Right renal cortex interstitium (tissue), 3 donors: ENCODE results near the gene NCBP2. TPM values are rescaled to one million over a fixed set of nuclear protein-coding genes. Genes with fewer than 3 reads are reported as not detected.

Experiments
- DNase-seq, 3 donors: peaks; one replicate each; pipeline ENCODE4 v3.0.0-alpha.2; 2013; ENCODE audit warnings: low read depth in 3 of 3, low spot score in 2 of 3
- polyA plus RNA-seq, 3 donors: library from polyadenylated mRNA; unstranded; fragments of 120-200 nt; gene quantifications; one replicate each; pipeline ENCODE4 v1.2.1, GENCODE V29; 2013; ENCODE audit not compliant: insufficient read length in 3 of 3

Gene NCBP2
- polyA plus RNA-seq, 3 donors: 106 to 109 (median 107) TPM

DNA sequence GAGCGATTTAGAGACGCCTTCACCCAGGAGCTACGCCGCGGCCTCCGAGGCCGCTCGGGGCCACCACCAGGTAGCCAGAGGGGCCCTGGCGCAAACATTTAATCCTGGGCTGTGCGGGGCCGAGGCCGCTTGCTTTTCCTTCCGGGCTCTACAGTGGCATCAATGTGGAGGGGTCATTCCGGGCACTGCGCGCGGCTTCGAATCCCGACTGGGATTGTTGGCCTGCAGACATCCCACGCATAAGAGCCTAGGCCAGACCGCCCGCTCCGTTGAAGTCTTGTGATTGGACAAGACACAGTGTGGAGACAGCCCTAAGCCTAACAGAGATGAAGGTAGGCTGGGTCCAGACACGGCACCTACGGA is 568 bp upstream of the NCBP2 start:
- no peak for DNase-seq

DNA sequence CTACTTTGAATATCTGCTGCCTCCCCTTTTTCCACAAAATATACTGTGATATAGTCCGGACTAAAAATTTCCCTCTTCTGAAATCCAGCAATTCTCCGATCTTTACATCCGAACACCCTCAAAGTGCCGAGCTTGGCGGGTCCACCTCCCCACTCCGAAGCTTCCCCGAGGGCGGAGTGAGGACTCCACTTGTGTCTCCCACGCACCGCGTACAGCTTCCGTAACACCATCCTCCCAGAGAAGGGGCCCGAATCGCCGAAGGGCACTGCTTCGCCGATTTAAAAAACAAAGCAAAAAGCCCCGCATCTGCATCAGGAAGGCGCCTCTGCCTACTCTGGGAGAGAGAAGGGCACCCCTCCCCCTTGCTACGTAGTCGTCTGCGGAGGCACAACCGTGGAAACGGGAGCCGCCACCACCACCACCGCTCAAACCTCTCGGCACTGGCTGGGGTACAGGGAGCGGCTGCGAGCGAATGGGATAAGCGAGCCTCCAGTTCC is 551 bp downstream of the NCBP2 start:
- peak; percentile 15 to 26 (median 16) for DNase-seq

DNA sequence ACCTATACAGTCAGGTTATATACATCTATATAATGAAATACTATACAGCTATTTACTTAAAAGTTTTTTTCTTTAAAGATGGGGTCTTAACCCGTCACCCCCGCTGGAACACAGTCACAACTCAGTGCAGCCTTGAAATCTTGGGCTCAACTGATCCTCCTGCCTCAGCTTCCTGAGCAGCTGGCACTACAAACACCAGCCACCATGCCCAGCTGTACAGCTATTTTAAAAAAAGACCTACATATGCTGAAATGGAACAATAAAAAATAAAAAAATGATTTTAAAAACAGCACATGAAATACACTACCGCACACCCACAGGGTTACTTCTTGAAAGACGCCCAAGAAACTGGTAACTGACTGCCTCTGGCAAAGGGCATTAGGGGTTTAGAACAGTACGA is 3.8 kb downstream of the NCBP2 start:
- no peak for DNase-seq

DNA sequence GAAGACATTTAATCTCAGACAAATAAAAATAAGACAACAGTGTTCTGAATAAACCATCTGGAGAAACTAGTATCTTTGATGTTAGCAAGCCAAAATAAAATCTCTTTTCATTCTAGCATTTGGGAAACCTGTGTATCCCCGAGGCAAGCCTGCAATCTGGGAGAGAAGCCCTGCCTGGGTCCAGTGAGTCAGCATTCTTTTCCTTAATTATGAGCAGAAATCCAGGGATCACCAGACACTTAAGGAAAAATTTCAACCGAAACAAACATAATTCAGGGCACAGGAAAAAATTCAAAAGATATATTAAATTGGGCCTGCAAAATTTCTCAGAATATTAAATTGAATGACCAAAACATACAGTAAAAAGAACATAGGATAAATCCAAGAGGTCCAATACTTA is 4.2 kb downstream of the NCBP2 start:
- no peak for DNase-seq

DNA sequence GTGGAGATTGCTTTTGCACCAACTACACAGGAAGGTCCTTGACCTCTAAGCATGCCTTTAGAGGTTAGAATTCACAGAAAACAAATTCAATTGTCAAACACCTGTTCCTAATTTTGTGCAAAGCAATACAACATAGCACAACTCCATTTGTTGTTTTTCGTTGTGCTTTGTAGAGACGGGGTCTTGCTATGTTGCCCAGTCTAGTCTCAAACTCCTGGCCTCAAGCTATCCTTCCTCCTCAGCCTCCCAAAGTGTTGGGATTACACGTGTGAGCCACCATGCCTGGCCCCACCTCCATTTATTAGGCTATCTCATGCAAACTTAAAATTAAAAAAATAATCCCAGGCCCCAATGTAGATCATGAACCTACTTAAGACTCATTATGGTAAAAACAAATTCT is 6.0 kb downstream of the NCBP2 start:
- no peak for DNase-seq

DNA sequence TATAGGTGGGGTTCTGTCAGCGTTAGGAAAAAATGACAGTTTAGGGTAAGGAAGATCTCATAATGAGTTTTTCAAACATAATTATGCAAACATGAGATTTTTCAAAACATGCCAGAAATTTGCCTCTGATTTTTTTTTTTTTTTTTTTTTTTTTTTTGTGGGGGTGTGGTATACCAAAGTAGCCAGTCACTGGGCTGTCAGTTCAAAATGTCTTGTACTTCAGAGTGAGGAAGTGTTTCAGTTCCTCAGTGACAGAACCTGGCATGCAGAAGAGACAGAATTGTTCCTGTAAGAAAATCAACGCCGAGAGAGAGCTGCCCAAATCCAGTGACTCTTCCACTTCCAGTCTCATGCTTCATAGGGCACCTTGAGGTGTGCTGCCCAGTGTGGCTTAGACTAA is 9.7 kb downstream of the NCBP2 start:
- no peak for DNase-seq

DNA sequence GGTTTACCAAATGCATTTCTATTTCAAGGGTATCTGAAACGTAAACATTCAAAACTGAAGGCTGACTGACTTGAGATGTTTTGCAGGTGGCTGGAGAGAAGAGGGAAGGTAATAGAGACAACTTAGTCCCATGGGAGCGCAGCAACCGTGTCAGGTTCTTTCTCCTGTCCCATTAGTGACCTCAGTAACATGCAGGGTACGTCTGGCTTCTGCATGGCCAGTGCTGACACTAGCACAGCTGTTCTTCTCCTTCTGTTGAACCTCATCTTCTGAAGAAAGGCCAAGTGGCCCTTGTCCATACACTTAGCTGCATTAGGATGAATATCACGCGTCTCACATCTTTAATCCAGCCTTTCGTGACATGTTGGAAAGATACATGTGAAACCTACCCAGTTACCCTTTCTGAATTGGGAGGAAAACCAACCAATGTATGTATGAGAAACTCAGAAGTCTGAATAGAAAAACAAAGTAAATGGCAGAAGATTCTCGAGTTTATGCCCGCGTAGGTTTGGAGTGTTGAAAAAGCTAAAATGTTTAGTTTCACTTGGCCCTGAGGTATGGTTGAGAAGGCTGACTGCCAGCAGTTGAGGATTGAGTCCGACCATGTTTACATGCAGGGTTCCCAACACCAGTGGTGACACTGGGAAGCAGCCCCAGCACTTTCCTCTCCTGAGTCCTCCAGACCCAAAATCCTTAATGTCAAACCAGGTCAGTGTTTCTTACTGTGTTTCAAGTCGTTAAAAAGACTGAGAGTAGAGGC is 10.3 kb downstream of the NCBP2 start:
- DNase-seq: no peak

DNA sequence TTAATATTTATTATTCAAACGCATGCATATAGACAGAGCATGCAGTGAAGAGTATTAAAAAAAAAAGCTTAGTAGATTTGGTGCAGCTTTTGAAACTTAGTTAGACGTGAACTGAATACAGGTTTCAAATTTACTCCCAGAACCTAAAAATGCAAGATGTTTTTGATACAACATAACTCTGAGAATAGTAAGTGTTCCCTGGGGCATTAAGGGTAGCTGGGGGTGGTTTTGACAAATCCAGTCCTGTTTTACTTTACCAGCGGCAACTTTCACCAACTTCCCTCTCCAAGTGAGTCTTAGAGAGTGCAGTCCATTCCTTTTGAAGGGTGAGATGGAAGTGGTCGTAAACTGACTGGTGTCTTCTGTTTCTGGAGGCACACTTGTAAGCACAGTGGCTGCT is 11.2 kb downstream of the NCBP2 start:
- DNase-seq: no peak

DNA sequence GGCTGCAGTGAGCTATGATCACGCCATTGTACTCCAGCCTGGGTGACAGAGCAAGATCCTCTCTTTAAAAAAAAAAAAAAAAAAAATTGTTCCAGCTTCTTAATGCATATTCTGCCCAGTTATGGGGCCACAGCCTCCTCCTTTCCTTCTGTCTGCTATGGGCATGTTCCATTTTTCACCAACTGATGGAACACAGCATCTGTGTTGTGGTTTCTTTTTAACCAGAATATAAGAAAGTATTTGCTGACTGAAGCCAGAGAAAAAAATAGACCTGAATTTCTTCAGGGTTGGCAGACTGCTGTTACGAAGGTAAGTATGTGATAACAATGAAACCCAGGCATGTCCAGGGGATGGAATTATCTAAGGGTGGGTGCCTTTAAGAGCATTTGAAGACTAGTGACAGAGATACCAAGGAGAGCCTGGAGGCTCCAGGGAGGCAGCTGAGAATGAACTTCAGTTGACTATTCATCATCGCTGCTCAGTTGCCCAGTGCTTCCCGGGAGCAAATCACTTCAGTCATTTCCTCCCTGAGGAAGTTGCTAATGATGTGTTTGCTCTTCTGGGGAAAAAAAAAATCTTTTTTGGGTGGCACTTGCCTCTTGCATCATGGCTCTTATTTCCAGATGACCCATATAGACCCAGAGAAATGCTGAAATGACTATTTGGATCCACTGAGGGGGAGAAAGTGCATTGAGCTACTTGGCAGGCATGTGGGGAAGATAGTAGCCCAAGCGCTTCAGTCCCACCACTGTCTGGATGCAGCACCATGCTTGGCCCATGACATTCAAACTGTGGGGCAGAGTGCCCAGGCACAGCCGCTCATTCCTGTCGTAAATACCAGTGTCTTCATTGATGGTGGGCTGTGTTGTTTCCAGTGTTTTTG is 14.5 kb downstream of the NCBP2 start:
- DNase-seq: no peak

DNA sequence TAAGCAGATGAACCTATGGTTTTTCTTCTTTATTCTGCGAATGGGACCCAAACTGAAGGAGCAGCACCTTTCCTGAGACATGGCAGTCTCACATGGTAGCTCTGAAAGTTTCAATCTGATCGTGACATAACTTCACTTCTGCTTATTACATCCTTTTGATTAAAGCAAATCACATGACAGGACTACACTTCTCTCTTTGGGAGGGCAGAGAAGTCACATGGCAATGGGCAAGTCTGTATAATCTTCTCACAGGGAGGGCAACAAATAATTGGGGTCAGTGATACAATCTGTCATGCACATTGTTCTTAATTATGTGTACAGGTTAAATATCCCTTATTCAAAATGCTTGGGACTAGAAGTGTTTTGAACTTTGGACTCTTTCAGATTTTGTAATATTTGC is 21.6 kb downstream of the NCBP2 start:
- DNase-seq: no peak

DNA sequence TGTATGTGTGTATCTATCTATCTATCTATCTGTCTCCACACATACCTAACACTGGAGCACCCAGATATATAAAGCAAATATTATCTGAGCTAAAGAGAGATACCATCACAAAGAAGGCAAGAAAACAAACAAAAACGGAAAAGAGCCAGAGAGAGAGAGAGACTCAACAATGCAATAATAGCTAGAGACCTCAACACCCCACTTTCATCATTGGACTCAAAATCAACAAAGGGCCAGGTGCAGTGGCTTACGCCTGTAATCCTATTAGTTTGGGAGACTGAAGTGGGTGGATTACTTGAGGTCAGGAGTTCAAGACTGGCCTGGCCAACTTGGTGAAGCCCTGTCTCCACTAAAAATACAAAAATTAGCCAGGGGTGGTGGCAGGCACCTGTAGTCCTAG is 23.4 kb downstream of the NCBP2 start:
- no peak for DNase-seq

DNA sequence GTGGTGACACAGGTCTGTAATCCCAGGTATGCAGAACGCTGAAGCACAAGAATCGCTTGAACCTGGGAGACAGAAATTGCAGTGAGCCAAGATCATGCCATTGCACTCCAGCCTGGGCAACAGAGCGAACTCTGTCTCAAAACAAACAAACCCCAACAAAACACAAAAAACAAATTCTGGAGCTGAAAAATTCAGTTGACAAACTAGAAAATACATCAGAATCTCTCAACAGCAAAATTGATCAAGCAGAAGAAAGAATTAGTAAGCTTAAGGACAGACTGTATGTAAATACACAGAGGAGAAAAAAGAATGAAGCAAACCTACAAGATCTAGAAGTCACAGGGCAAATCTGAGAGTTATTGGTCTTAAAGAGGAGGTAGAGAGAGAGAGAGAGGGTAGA is 25.3 kb downstream of the NCBP2 start:
- DNase-seq: no peak

DNA sequence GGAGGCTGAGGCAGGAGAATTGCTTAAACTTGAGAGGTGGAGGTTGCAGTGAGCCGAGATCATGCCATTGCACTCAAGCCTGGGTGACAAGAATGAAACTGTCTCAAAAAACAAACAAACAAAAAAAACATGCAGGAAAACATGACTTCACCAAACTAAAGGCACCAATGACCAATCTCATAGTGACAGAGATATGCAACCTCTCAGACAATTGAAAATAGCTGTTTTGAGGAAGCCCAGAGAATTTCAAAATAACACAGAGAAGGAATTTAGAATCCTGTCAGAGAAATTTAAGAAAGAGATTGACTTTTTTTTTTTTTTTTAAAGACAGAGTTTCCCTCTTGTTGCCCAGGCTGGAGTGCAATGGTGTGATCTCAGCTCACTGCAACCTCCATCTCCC is 26.1 kb downstream of the NCBP2 start:
- DNase-seq: no peak

DNA sequence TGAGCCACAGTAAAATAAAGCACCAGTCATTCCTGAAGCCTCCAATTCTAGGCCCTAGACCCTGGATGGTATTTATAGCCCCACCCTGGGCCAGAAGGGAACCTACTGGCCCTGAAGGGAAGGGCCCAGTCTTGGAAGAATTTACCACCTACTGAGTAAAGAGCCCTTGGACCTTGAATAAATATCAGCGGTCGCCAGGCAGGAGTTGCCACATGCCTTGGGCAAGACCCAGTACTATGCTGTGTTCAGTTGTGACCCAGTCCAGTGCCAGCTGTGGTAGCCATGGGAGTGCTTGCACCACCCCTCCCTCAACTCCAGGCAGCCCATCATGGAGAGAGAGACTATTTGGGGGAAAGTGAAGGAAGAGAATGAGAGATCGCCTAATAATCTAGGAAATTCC is 27.0 kb downstream of the NCBP2 start:
- DNase-seq: no peak

DNA sequence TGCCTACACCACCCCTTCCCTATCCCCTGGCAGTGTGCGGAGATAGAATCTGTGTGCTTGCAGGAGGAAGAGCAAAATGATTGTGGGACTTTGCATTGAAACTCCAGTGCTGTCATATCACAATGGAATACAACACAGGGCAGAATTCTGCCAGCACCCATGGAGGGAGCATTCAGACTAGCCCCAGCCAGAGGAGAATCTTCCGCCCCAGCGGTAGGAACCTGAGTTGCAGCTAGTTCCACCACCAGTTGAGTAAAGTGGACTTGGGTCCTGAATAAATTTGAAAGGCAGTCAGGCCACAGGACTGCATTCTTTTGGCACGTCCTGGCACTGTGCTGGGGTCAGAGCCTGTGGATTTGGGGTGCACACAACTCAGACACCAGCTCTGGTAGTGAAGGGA is 27.5 kb downstream of the NCBP2 start:
- DNase-seq: no peak

DNA sequence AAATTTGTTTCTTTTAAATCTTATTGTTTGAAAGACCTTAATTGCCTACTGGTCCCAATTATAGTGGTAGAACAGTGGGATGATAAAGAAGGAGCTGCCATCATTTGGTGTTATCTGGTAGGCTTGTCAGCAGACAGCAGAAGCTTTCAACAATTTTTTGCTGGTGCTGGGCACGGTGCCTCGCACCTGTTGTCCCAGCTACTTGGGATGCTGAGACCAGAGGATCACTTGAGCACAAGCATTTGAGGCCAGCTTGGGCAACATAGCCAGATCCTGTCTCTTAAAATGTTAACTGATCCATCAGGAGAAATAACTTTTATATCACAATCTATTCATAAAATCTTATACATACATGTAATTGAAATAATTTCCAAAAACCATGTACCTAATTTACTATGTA is 38.6 kb downstream of the NCBP2 start:
- DNase-seq: no peak

DNA sequence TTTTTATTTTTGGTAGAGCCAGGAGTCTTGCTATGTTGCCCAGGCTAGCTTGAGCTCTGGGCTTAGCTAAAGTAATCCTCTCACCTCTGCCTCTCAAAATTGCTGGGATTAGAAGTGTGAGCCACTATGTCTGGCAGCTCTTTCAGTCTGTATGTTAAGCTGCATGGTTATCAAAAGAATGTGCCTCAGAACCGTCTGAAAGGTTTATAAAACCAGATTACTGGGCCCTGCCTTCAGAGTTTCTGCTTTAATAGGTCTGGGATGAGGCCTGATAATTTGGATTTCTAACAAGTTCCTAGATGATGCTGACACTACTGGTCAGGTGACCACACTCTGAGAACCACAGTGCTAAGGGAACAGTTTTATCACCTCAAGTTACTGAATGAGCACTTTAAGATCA is 40.0 kb downstream of the NCBP2 start:
- no peak for DNase-seq

DNA sequence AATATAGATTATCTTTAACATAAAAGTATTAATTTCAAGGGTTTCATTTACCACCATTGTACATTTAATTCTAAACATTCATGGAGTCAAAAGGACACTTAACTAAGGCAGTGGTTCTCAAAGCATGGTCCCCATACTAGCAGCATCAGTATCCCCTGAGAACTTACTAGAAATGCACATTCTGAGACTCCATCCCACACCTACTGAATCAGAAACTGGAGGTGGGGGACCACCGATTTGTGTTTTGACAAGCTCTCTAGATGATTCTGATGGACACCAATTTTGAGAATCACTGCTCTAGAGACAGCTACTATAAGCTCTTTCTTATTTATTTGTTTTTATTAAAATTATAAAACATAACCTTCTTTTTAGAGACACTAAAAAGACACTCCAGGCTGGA is 40.6 kb downstream of the NCBP2 start:
- DNase-seq: no peak

DNA sequence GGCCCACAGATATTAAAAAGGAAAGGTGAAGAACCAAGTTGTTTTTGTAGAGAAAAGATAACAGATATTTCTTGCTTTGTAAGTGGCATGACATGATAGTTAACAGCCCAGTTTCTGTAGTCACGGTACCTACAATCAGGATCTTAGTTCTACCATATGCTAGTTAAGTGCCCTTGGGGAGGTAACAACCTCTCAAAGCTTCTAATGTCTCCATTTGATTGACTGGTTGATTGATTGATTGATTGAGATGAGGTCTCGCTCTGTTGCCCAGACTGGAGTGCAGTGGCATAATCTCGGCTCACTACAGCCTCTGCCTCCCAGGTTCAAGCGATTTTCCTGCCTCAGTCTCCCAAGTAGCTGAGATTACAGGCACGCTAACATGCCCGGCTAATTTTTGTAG is 46.1 kb downstream of the NCBP2 start:
- no peak for DNase-seq

DNA sequence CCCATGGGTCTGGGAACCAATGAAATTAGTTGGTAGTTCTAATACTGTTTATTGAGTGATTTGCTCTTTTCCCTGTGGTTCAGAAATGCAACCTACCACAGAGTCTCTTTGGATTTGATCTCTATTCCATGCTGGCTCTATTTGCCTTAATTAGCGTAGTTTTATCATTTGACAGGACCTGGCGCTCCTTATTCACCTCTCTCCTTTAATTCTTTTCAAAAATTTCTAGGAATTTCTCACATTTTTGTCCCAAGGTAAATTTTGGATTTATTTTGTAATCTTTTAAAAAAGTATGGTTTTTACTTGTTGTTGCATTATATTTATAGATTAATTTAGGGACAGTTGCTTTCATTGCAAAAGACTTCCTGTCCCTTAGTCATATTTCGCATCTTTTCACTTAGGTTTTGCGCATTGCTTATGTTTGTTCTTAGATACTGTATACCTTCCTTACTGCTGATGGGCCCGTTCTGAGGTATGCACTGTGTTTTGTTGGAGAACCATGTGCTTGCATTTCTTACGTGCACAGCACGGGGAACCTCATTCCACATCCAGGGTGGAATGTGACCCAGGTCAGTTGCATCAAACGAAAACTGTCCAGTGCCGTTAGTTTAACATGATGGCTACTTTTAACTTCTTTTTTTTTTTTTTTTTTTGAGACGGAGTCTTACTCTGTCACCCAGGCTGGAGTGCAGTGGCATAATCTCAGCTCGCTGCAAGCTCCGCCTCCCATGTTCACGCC is 47.6 kb downstream of the NCBP2 start:
- no peak for DNase-seq
